ENCODE data around the gene CNOT6L. TPM values are rescaled to one million over a fixed set of nuclear protein-coding genes. Genes with fewer than 3 reads are reported as not detected.

The CNOT6L gene
- polyA plus RNA-seq, 1 of the 3 experiments (the other 2 are of a cell fraction), result 2.8 TPM

DNA sequence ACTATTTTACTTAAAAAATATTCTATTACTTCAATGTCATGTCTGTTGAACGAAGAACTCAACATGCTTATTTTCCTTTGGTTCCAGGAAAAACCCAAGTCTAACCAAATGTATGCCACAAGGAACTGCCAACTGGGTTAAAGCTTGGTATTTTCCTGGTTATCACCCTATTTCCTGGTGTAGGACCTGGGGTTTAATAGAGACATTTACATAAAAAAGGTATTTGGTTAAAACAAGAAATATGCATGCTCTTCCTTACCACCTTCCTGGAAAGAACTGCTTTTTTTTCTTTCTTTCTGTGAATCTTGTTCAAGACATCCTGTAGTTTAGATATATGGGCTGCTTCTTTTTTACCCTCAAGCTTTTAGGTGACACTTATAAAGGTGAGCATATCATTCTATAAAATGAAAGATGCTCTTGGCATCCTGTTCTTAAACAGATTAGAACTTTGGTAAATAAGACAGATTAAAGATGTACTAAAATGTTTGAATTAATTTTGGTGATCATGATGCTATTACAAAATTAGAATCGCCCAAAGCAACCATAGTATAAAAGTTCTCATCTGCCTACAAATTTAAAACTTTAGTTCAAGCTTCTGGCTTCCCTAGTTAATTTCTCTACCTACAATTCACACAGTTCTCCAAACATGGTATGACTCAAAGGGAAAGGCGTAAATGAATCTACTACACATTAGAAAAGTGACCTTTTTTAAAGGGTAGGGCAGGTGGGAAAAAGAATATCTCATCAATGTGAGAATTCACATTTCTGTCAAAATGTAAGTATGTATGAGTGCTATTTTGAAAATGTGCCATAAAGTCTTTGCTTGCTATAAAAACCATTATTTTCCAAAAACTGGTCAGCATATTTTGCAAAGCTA lies 103.5 kb downstream of the CNOT6L start:
- Histone ChIP-seq H3K36me3 (replicated peaks in 1 of 2; ENCODE audit: control insufficient read depth in 1 of 2, insufficient read depth in 2 of 2, low read length in 1 of 2) (peaks cover 6 to 13% of the 10 kb centered on the region in 2 experiments), H3K27ac (ENCODE audit: low read depth in 2 of 2, low read length in 1 of 2) (no peak overlapping the region), H3K9ac (no peak overlapping the region), H3K79me2 (ENCODE audit: insufficient read depth) (no peaks in the 10 kb centered on the region), H3K9me3 (no peaks in the 10 kb centered on the region), H3K4me2 (no peak overlapping the region), H3K4me3 (ENCODE audit: low read depth in 2 of 2, low read length in 1 of 2) (no peak overlapping the region), H2AFZ (ENCODE audit: low read depth) (no peak overlapping the region), H3K4me1 (ENCODE audit: control insufficient read depth in 1 of 2, insufficient read depth in 2 of 2, low read depth in 1 of 2, low read length in 1 of 2) (no peaks in the 10 kb centered on the region), H3F3A (replicated peaks; ENCODE audit: insufficient read depth) (no peaks in the 10 kb centered on the region), H3K9me2 (no peaks in the 10 kb centered on the region), H3K27me3 (ENCODE audit: insufficient read depth) (no peaks in the 10 kb centered on the region), H4K20me1 (ENCODE audit: insufficient read depth) (no peaks in the 10 kb centered on the region)
- CTCF ChIA-PET, result no interaction called here
- no peak for TF ChIP-seq RAD21 (IDR thresholded peaks at IDR 0.05; ENCODE audit: low read length)
- TF ChIP-seq TEAD4 (IDR thresholded peaks at IDR 0.05; ENCODE audit: borderline replicate concordance, insufficient read depth), result no peak
- TF ChIP-seq SMC3 (IDR thresholded peaks at IDR 0.05; ENCODE audit: low read depth, low read length), result no peak
- TF ChIP-seq, protein P1, sequence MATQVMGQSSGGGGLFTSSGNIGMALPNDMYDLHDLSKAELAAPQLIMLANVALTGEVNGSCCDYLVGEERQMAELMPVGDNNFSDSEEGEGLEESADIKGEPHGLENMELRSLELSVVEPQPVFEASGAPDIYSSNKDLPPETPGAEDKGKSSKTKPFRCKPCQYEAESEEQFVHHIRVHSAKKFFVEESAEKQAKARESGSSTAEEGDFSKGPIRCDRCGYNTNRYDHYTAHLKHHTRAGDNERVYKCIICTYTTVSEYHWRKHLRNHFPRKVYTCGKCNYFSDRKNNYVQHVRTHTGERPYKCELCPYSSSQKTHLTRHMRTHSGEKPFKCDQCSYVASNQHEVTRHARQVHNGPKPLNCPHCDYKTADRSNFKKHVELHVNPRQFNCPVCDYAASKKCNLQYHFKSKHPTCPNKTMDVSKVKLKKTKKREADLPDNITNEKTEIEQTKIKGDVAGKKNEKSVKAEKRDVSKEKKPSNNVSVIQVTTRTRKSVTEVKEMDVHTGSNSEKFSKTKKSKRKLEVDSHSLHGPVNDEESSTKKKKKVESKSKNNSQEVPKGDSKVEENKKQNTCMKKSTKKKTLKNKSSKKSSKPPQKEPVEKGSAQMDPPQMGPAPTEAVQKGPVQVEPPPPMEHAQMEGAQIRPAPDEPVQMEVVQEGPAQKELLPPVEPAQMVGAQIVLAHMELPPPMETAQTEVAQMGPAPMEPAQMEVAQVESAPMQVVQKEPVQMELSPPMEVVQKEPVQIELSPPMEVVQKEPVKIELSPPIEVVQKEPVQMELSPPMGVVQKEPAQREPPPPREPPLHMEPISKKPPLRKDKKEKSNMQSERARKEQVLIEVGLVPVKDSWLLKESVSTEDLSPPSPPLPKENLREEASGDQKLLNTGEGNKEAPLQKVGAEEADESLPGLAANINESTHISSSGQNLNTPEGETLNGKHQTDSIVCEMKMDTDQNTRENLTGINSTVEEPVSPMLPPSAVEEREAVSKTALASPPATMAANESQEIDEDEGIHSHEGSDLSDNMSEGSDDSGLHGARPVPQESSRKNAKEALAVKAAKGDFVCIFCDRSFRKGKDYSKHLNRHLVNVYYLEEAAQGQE (IDR thresholded peaks at IDR 0.05; ENCODE audit: low read depth, low read length), result no peak
- TF ChIP-seq MEF2A (IDR thresholded peaks at IDR 0.05; ENCODE audit: borderline replicate concordance, low read depth), result no peak
- TF ChIP-seq MXI1 (IDR thresholded peaks at IDR 0.05; ENCODE audit: low read depth, low read length), result no peak
- TF ChIP-seq SIN3A (IDR thresholded peaks at IDR 0.05; ENCODE audit: borderline replicate concordance, low read depth, low read length), result no peak
- TF ChIP-seq, protein P2, sequence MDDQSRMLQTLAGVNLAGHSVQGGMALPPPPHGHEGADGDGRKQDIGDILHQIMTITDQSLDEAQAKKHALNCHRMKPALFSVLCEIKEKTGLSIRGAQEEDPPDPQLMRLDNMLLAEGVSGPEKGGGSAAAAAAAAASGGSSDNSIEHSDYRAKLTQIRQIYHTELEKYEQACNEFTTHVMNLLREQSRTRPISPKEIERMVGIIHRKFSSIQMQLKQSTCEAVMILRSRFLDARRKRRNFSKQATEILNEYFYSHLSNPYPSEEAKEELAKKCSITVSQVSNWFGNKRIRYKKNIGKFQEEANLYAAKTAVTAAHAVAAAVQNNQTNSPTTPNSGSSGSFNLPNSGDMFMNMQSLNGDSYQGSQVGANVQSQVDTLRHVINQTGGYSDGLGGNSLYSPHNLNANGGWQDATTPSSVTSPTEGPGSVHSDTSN (IDR thresholded peaks at IDR 0.05), result no peak
- TF ChIP-seq RCOR1 (IDR thresholded peaks at IDR 0.05; ENCODE audit: low read length), result no peak
- no peak for TF ChIP-seq EP300 (IDR thresholded peaks at IDR 0.05; ENCODE audit: borderline replicate concordance in 1 of 2, low read depth in 1 of 2, low read length in 1 of 2)
- TF ChIP-seq, protein P3, sequence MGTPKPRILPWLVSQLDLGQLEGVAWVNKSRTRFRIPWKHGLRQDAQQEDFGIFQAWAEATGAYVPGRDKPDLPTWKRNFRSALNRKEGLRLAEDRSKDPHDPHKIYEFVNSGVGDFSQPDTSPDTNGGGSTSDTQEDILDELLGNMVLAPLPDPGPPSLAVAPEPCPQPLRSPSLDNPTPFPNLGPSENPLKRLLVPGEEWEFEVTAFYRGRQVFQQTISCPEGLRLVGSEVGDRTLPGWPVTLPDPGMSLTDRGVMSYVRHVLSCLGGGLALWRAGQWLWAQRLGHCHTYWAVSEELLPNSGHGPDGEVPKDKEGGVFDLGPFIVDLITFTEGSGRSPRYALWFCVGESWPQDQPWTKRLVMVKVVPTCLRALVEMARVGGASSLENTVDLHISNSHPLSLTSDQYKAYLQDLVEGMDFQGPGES (IDR thresholded peaks at IDR 0.05; ENCODE audit: low read depth, low read length), result no peak
- TF ChIP-seq EZH2phosphoT487 (IDR thresholded peaks at IDR 0.05; ENCODE audit: borderline replicate concordance, low read depth), result no peak
- TF ChIP-seq, protein P4, sequence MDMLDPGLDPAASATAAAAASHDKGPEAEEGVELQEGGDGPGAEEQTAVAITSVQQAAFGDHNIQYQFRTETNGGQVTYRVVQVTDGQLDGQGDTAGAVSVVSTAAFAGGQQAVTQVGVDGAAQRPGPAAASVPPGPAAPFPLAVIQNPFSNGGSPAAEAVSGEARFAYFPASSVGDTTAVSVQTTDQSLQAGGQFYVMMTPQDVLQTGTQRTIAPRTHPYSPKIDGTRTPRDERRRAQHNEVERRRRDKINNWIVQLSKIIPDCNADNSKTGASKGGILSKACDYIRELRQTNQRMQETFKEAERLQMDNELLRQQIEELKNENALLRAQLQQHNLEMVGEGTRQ (IDR thresholded peaks at IDR 0.05; ENCODE audit: borderline replicate concordance, low read depth, low read length), result no peak
- TF ChIP-seq, protein P5, sequence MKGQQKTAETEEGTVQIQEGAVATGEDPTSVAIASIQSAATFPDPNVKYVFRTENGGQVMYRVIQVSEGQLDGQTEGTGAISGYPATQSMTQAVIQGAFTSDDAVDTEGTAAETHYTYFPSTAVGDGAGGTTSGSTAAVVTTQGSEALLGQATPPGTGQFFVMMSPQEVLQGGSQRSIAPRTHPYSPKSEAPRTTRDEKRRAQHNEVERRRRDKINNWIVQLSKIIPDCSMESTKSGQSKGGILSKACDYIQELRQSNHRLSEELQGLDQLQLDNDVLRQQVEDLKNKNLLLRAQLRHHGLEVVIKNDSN (IDR thresholded peaks at IDR 0.05; ENCODE audit: borderline replicate concordance, low read depth), result no peak
- TF ChIP-seq RXRA (IDR thresholded peaks at IDR 0.05; ENCODE audit: borderline replicate concordance, low read depth), result no peak
- TF ChIP-seq POLR2AphosphoS5 (IDR thresholded peaks at IDR 0.05; ENCODE audit: low read depth, low read length), result no peak
- DNase-seq, result no peak
- POLR2A ChIA-PET, result no interaction called here
- 97% methylated on average over 3 of the region's 3 CpGs for WGBS (ENCODE audit: low lambda C conversion rate)
